ENCODE measurements around the gene TENM4. TPM values are rescaled to one million over a fixed set of nuclear protein-coding genes. Genes with fewer than 3 reads are reported as not detected.

The TENM4 gene
- total RNA-seq, 4 donors from 2014 or later = 2.3 to 18.9 (median 4.5) TPM

GRCh38 chr11:78732246-78732645 is 708.6 kb downstream of the TENM4 start:
- ATAC-seq (ENCODE audit: low FRiP score) (no peak), DNase-seq (ENCODE audit: low spot score) (no peak)
- TF ChIP-seq CTCF (IDR thresholded peaks at IDR 0.05) = no peak

- no peak for TF ChIP-seq CTCF (IDR thresholded peaks at IDR 0.05)
- ATAC-seq (ENCODE audit: low FRiP score) (no peak), DNase-seq (ENCODE audit: low spot score) (no peak)
Measured at GRCh38 chr11:78731027-78731426, 709.8 kb downstream of the TENM4 start.

GRCh38 chr11:78730267-78730824 is 710.5 kb downstream of the TENM4 start:
- ATAC-seq (ENCODE audit: low FRiP score) (no peak), DNase-seq (ENCODE audit: low spot score) (no peak)

GRCh38 chr11:78727816-78728215 is 713.0 kb downstream of the TENM4 start:
- no peak for TF ChIP-seq CTCF (IDR thresholded peaks at IDR 0.05)
- ATAC-seq (ENCODE audit: low FRiP score) = no peak
- DNase-seq (ENCODE audit: low spot score) = no peak

More at GRCh38 chr11:78730267-78730824, 710.5 kb downstream of the TENM4 start:
- TF ChIP-seq CTCF (IDR thresholded peaks at IDR 0.05) = no peak

- ATAC-seq (ENCODE audit: low FRiP score) (no peak), DNase-seq (ENCODE audit: low spot score) (no peak)
- no peak for TF ChIP-seq CTCF (IDR thresholded peaks at IDR 0.05)
Measured at GRCh38 chr11:78725200-78725599, 715.6 kb downstream of the TENM4 start.

- TF ChIP-seq CTCF (IDR thresholded peaks at IDR 0.05) = no peak
- ATAC-seq (ENCODE audit: low FRiP score) (no peak), DNase-seq (ENCODE audit: low spot score) (no peak)
Measured at GRCh38 chr11:78722786-78723185, 718.0 kb downstream of the TENM4 start.

GRCh38 chr11:78720281-78720989 is 720.4 kb downstream of the TENM4 start:
- ATAC-seq (ENCODE audit: low FRiP score) (no peak), DNase-seq (ENCODE audit: low spot score) (no peak)
- TF ChIP-seq CTCF (IDR thresholded peaks at IDR 0.05) = no peak

All from omental fat pad (tissue), 4 donors.